K562 (cell line): ENCODE results near the gene ZBTB24. TPM values are rescaled to one million over a fixed set of nuclear protein-coding genes. Genes with fewer than 3 reads are reported as not detected.
A peak's percentile ranks its signal among the peaks of the same experiment; 100 is the strongest.

ENCODE experiments used
- BRCA1 ChIP-seq, 2 experiments: fragments of 450-650 bp in 1 of 2; sonication (generic) in 1 of 2; formaldehyde crosslinking in 1 of 2; IDR thresholded peaks; 2 replicates each; pipeline versions ENCODE4 v1.5.0 to v1.6.1; 2017 to 2020; ENCODE audit warnings: mild to moderate bottlenecking in 1 of 2, missing genetic modification reagents in 1 of 2
- GATAD2B ChIP-seq: fragments of 450-650 bp; IDR thresholded peaks from 2 replicates; pipeline ENCODE4 v1.6.1; 2017; ENCODE audit warnings: mild to moderate bottlenecking, borderline replicate concordance
- MIER1 ChIP-seq: fragments of 450-650 bp; IDR thresholded peaks from 2 replicates; pipeline ENCODE4 v1.6.1; 2016; ENCODE audit warnings: antibody characterized with exemption, mild to moderate bottlenecking, low read depth
- MYNN ChIP-seq, 2 experiments: sonication (generic); formaldehyde crosslinking in 1 of 2; IDR thresholded peaks; 2 replicates each; pipeline versions ENCODE4 v1.5.0 to v1.6.1; 2016 to 2020; ENCODE audit warnings: antibody characterized with exemption in 1 of 2, missing genetic modification reagents in 1 of 2
- NCOA1 ChIP-seq: fragments of 450-650 bp; IDR thresholded peaks from 2 replicates; pipeline ENCODE4 v1.6.1; 2016; ENCODE audit warnings: low read depth
- NCOA4 ChIP-seq: fragments of 450-650 bp; IDR thresholded peaks from 2 replicates; pipeline ENCODE4 v1.6.1; 2018; ENCODE audit warnings: mild to moderate bottlenecking; ENCODE audit not compliant: partially characterized antibody
- NCOA6 ChIP-seq: fragments of 450-650 bp; IDR thresholded peaks from 2 replicates; pipeline ENCODE4 v1.6.1; 2017; ENCODE audit warnings: mild to moderate bottlenecking
- RNF2 ChIP-seq: sonication (generic); IDR thresholded peaks from 2 replicates; pipeline ENCODE4 v1.6.1; 2016
- TEAD2 ChIP-seq: fragments of 450-650 bp; IDR thresholded peaks from 2 replicates; pipeline ENCODE4 v1.6.1; 2016; ENCODE audit warnings: missing genetic modification characterization, control low read depth, missing compliant biosample characterization
- U2AF2 ChIP-seq: fragments of 200-400 bp; formaldehyde crosslinking; optimal IDR thresholded peaks from 2 replicates; pipeline ENCODE3; 2017; ENCODE audit warnings: low read depth, mild to moderate bottlenecking, low read length
- ZBTB7A ChIP-seq: IDR thresholded peaks from 2 replicates; pipeline ENCODE4 v1.6.1; 2011; ENCODE audit warnings: low read depth, mild to moderate bottlenecking, low read length, moderate library complexity, borderline replicate concordance; ENCODE audit not compliant: control insufficient read depth
- ZNF184 ChIP-seq: sonication (generic); formaldehyde crosslinking; IDR thresholded peaks from 2 replicates; pipeline ENCODE4 v1.5.0; 2020; ENCODE audit warnings: missing genetic modification reagents
- polyA plus RNA-seq, 8 experiments: library from polyadenylated mRNA; depleted of rRNA in 4 of 8; stranded (reverse) in 5 of 8; unstranded in 3 of 8; fragments of >200 nt; fragmentation: Nextera tagmentation in 2 of 8; fragmentation: Illumina TruSeq in 1 of 8; extraction: Ambion mirVana in 2 of 8; extraction: Trizol in 1 of 8; gene quantifications; 2 replicates each; pipeline versions ENCODE4 v1.2.1 to v1.2.3, GENCODE V29; 2011 to 2014; ENCODE audit warnings: inconsistent platforms in 1 of 8, missing spikeins in 1 of 8
- total RNA-seq, 7 experiments: library from RNA; depleted of rRNA in 6 of 7; stranded (reverse); fragments of >200 nt in 6 of 7; fragmentation: Illumina TruSeq in 2 of 7; extraction: Trizol in 2 of 7; gene quantifications; 2 replicates each; pipeline versions ENCODE4 v1.2.1 to v1.2.3, GENCODE V29; 2011 to 2021; ENCODE audit warnings: low replicate concordance in 1 of 7
- TF ChIP-seq, protein P1 (sequence below): fragments of 450-650 bp; IDR thresholded peaks from 2 replicates; pipeline ENCODE4 v1.6.1; 2018; ENCODE audit not compliant: partially characterized antibody
- TF ChIP-seq, protein P2 (sequence below): fragments of 450-650 bp; IDR thresholded peaks from 2 replicates; pipeline ENCODE4 v1.7.1; 2018; ENCODE audit warnings: mild to moderate bottlenecking, low read depth; ENCODE audit not compliant: partially characterized antibody
- TF ChIP-seq, protein P3 (sequence below), 2 experiments: fragments of 200-800 bp in 1 of 2; sonication (Bioruptor generic) in 1 of 2; sonication (generic) in 1 of 2; formaldehyde crosslinking in 1 of 2; IDR thresholded peaks in 1 of 2; conservative IDR thresholded peaks in 1 of 2; 2 replicates each; pipeline versions ENCODE4 v1.5.0 to v1.6.1; 2016 to 2020; ENCODE audit warnings: missing compliant biosample characterization in 1 of 2, missing genetic modification characterization in 1 of 2, missing genetic modification reagents in 1 of 2

Gene ZBTB24
- total and polyA plus RNA-seq, 9 of the 15 experiments (the other 6 are each of a cell fraction or from before 2014, with no cell fraction given): 2.0 to 16.7 (median 8.3) TPM

DNA sequence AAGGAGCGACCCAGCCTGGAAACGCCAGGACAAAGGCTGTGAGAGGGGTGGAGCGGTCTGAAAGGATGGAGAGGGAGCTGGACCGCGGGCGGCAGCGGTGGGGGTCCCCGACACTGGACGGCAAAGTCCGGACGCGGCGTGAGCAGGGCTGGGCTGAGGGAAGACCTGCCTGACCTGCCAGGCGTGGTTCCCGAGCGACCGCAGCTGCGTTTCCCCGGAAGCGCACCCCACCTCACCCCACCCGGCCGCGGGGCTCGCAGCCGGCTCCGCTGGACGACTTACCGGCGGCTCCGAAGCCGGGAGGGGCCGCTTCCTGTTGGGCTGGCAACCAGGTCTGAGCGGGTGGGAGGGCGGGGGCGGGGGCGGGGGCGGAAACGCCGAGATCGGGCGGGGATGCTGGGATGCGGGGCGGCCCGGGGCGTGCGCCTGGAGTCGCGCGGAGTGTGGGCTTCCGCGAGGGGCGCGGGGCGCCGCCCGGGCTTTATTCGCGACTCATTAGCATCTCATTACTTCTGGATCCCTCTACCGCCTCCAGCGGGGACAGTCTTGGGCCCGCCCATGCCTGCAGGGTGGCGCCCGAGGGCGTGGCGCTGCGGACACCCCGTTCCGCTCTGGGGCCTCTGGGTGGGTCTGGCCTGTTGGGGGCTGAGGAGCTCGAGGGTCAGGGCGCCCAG lies 27.4 kb downstream of the ZBTB24 start, which contains the start of gene MICAL1 (continued):
- TF ChIP-seq, protein P1, sequence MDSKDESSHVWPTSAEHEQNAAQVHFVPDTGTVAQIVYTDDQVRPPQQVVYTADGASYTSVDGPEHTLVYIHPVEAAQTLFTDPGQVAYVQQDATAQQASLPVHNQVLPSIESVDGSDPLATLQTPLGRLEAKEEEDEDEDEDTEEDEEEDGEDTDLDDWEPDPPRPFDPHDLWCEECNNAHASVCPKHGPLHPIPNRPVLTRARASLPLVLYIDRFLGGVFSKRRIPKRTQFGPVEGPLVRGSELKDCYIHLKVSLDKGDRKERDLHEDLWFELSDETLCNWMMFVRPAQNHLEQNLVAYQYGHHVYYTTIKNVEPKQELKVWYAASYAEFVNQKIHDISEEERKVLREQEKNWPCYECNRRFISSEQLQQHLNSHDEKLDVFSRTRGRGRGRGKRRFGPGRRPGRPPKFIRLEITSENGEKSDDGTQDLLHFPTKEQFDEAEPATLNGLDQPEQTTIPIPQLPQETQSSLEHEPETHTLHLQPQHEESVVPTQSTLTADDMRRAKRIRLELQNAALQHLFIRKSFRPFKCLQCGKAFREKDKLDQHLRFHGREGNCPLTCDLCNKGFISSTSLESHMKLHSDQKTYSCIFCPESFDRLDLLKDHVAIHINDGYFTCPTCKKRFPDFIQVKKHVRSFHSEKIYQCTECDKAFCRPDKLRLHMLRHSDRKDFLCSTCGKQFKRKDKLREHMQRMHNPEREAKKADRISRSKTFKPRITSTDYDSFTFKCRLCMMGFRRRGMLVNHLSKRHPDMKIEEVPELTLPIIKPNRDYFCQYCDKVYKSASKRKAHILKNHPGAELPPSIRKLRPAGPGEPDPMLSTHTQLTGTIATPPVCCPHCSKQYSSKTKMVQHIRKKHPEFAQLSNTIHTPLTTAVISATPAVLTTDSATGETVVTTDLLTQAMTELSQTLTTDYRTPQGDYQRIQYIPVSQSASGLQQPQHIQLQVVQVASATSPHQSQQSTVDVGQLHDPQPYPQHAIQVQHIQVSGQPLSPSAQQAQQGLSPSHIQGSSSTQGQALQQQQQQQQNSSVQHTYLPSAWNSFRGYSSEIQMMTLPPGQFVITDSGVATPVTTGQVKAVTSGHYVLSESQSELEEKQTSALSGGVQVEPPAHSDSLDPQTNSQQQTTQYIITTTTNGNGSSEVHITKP: peak; percentile 50
- TF ChIP-seq NCOA1 (no peak), NCOA4 (no peak), U2AF2 (no peak), BRCA1 (IDR thresholded peaks at IDR 0.05) (no peak), BRCA1 (CRISPR knock-in tag; IDR thresholded peaks at IDR 0.05) (no peak), RNF2 (no peak), MIER1 (no peak), ZNF184 (CRISPR knock-in tag) (no peak), ZBTB7A (0 out of 2 replicates have a peak, but pooled peaks have one; percentile 65), GATAD2B (no peak), MYNN (IDR thresholded peaks at IDR 0.05) (no peak), MYNN (CRISPR knock-in tag; IDR thresholded peaks at IDR 0.05) (no peak), NCOA6 (peak; percentile 93), TEAD2 (tag) (no peak)
- TF ChIP-seq, protein P2, sequence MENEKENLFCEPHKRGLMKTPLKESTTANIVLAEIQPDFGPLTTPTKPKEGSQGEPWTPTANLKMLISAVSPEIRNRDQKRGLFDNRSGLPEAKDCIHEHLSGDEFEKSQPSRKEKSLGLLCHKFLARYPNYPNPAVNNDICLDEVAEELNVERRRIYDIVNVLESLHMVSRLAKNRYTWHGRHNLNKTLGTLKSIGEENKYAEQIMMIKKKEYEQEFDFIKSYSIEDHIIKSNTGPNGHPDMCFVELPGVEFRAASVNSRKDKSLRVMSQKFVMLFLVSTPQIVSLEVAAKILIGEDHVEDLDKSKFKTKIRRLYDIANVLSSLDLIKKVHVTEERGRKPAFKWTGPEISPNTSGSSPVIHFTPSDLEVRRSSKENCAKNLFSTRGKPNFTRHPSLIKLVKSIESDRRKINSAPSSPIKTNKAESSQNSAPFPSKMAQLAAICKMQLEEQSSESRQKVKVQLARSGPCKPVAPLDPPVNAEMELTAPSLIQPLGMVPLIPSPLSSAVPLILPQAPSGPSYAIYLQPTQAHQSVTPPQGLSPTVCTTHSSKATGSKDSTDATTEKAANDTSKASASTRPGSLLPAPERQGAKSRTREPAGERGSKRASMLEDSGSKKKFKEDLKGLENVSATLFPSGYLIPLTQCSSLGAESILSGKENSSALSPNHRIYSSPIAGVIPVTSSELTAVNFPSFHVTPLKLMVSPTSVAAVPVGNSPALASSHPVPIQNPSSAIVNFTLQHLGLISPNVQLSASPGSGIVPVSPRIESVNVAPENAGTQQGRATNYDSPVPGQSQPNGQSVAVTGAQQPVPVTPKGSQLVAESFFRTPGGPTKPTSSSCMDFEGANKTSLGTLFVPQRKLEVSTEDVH: no peak
- TF ChIP-seq, protein P3, sequence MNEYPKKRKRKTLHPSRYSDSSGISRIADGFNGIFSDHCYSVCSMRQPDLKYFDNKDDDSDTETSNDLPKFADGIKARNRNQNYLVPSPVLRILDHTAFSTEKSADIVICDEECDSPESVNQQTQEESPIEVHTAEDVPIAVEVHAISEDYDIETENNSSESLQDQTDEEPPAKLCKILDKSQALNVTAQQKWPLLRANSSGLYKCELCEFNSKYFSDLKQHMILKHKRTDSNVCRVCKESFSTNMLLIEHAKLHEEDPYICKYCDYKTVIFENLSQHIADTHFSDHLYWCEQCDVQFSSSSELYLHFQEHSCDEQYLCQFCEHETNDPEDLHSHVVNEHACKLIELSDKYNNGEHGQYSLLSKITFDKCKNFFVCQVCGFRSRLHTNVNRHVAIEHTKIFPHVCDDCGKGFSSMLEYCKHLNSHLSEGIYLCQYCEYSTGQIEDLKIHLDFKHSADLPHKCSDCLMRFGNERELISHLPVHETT (CRISPR knock-in tag; conservative IDR thresholded peaks at IDR 0.05 in 1 of 2, IDR thresholded peaks at IDR 0.05 in 1 of 2): peak in 1 of 2 experiments; percentile 52; a peak in 2 of 4 replicates
